HG02763 (cell line): Measurements from ENCODE around the gene TPD52L2.
"Not testable (repeated sequence)": the region's sequence is repeated elsewhere in the genome, so short reads cannot be mapped to it uniquely, and the experiment has no call there.

Experiments used
- ATAC-seq: cut with Tn5 transposase; IDR thresholded peaks from one replicate; pipeline ENCODE4 v1.9.1; 2021; ENCODE audit warnings: mild to moderate bottlenecking, moderate library complexity; ENCODE audit not compliant: unreplicated experiment

The TPD52L2 gene

DNA sequence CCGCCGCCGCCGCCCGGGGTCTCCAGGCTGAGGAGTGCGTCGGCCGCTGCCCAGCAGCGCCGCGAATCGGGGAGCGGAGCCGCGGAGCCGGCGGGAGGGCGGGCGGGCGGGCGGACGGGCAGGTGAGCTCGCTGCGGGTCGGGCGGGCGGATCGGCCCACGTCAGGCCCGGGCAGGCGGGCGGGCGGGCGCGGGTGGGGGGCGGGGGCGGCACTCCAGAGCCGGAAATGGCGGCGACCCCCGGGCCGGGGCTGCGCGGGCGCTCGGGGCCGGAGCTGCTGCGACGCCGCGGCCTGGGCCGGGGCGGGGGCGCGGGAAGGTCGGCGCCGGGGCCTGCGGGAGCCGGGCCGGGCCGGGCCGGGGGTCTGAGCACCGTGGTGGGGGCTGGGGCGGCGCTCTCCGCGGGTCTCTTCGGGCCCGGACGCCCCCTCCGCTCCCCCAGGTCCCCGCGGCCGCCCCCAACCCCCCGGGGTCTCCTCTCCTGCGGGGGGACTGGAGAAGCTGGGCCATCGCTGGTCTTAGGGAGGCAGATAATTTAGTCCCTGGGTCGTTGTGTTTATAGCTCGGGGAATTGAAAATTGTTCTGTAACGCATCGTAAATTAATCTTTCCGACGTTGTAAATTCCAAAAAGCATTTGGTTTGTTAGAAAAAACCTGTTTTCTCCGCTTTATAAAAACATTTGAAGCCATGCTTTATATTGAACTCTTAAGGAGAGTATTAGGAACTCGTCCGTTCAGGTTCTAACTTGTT lies 30.3 kb downstream of the TPD52L2 start:
- ATAC-seq: peak; percentile 13

DNA sequence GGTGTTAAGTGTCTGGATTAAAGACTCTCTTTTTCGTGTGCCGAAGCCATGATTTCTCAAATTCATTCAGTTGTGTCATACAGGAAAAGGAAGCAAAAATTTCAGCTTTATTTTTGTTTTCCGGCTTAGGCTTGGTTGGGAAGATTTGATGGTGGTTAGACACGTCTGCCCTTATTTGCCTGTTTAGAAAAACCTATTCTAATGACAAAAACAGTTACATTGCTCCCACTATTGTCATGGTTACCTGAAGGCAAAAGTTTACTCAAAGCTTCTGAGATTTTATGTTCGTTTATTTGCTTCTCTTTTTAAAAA lies 30.8 kb downstream of the TPD52L2 start:
- ATAC-seq: no peak

DNA sequence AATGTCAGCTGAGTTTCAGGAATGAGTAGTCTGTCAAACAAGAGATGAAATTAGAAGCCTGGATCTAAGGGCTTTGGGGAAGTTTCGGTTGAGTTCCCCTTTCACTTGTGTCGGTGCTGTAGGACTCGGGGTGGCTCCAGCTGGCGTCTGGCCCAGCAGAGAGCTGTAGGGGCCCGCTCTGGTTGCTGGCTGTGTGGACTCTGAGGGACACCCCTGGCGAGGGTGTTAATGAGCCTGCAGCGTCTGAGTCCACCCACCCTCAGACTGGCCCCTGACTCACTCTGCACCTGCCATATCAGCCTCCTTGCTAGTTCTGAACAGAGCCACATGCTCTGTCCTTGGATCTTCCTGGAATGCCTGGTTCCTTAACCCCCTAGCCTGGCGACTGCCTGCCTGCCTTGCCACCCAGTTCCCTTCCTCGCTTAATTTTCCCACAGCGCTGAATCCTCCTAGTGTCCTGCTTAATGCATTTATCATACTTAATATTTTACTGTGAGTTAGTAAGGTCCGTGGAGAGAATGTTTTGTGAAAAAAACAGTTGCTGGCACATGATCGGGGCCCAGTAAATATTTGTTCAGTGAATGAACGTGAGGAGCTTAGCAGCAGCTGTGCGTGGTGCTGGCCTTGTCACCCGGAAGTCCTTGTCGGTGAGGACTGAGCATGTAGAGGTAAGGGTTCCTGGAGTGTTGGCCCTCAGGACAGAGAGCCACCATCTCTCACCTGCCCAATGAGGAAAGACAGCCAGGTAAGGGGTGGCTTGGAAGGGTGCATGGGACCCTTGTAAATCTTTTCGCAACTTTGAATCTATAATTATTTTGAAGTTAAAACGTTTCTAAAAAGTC lies 31.4 kb downstream of the TPD52L2 start:
- no peak for ATAC-seq

DNA sequence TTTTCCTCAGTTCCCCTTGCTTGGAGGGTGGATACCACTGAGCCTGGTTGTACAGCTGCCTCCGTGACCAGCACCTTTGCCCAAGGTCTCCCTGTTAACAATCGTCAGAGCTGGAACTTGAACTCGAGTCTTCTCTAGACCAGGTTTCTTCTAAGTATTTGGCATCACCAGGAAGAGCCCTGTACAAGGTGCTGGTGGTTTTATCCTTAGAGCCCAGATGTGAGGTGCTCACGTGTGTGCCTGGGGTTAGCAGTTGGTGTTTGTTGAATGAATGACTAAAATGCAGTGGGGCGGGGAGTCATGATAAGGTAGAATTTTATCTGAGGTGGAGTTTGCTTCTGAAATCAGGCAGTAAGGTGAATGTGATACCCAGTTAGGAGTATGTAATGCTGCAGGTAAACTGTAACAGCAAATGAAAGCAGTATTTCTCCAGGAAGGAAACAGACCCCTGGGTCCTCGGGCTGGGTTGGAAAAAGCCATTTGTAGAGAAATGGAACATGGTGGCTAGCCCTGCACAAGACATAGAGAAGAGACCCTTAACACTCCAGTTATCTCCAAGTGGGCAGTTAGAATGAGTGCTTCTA lies 33.0 kb downstream of the TPD52L2 start:
- no peak for ATAC-seq

DNA sequence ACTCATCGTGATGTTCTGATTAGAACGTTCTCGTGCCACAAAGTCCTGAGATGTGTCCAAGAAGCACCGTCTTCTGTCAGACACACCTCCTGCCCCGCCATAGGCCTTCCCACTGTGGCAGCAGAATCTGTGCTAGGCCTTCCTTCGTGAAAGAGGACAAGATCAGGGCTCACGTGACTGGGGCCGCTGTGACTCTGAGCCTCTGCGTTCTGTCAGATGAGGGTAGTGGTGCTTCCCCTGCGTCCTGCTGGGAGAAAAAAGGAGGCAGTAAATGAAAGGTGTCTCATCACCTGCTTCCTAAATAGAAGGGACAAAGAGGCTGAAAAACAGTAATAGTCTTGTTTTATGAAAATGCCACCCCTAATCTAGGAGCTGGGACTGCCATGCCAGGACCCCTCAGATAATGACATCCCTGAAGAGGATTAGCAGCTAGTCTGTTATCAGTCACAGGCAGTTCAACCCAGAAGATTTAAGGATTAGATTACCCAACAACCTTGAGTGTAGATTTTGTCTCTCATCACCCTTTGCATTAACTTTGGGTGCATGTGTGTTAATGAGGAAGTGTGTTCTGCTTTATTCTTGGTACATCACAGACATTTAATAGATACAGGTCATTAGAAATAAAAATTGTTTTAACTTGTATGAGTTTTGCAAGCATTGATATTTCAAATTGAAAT lies 34.0 kb downstream of the TPD52L2 start:
- ATAC-seq: no peak

DNA sequence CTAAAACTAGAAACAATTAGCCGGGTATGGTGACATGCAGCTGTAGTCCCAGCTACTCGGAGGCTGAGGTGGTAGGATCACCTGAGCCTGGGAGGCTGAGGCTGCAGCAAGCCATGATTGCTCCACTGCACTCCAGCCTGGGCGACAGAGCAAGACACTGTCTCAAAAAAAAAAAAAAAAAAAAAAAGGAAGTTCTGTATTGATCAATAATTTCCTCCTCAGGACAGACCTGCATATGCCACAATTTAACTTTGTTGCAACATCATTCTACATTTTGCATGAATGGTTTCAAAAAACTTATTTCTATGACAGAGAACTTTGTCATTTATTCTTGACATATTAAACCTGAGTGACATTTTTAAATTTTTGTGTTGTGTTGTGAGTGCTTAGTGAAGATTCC lies 35.3 kb downstream of the TPD52L2 start:
- ATAC-seq: no peak

DNA sequence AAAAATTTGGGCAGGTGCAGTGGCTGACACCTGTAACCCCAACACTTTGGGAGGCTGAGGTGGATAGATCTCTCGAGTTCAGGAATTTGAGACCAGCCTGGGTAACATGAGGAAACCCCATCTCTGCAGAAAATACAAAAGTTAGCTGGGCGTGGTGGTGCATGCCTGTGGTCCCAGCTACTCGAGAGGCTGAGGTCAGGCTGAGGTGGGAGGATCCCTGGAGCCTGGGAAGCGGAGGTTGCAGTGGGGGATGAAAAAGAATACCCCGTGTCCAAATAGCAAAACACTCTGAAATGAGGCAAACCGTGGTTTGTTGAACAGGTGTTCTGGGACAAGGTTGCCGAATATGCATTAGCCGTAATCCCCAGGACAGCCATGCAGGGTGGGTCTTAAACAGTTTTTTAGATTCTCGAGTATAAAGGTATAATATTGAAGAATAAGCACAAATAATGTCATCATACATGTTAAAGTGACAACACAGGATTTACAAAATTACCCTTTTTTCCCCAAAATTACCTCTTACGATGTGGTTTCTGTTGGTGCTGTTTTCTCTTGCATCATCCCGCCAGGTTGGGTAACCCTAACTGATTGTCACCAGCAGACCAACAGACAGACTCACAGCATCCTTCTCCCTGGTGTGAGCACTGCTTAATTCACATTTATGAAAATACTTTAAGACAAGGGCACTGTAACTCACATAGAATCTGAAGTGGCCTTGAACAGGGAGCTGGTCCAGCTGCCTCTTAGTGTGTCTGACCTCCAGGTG lies 38.9 kb downstream of the TPD52L2 start:
- no peak for ATAC-seq

DNA sequence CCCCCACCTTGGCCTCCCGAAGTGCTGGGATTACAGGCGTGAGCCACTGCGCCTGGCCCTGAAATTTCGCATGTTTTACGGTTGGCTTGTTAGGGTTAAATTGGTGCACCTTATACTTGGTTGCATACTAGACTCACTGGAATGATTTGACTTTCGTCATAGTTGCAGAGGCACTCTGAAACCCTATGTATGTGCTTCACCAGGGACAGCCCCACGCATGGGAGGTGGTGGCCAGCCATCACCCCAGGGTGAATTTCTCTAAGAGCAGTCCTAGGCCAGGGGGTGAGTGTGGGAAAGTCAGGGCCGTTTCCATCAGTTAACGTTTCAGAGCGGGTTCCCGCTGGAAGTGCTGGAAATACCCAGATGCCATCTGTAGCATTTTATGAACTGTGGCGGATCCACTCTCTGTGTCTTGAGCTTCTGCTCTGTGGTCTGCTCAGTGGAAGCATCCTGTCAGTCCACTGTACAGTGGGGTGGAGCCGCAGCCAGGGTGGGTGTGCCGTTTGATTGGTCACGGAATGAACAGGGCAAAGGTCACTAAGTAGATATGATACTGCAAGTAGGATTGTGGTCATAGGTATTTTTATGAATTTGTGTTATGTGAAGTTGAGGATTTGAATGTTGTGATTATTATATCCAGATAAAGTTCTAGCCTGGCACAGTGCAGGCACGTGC lies 43.1 kb downstream of the TPD52L2 start:
- ATAC-seq: no peak

DNA sequence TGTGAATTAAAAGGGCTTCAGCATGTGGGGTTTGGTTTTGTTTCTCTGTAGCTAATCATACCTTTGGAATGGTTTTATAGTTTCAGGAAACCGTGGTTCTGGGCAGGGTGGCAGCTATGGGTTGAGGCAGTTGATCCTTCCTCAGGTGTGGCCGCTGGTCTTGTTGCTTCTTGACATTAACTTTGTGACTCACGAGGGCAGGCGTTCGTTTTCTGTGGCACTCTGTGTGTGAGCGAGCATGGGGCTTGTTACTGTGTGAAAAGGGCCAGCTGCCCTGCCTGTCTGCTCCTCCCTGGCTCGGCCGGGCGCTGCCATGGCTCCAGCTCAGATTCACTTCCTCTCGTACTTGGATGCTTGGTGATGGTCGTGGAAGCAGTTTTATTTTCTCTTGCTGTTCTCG lies 46.1 kb downstream of the TPD52L2 start:
- no peak for ATAC-seq

DNA sequence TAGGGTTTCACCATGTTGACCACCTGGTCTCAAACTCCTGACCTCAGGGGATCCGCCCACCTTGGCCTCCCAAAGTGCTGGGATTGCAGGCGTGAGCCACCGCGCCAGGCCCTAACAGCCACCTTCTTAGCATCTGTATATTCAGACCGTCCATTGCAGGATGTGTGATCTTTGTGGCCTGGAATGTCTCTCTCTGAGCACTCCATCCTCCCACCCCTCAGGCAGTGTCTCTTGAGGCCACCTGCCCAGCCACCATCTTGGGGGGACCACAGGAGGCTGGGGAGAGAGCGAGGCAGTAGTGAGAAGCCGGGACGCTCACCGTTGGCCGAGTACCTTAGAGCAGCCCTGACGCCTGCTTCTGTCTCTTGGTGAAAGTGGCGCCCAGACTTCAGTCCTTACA lies 48.7 kb downstream of the TPD52L2 start:
- no peak for ATAC-seq

DNA sequence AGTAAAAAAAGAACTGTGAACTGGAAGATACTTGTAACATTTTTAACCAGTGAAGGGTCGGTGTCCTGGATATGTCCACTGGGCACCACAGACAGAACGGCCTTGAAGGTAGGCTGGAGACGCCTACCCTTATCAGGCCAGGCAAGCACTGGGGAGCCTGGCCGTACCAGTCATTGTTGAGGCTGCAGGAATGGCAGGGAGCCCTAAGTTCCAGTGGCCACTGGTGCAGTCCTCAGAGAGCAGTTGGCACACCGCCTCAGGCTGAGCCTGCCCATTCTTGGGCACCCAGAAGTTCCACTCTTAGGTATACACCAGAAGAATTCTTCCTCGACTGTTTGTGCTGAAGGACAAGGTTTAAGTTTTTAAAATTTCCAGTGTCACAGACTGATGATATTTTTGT lies 50.4 kb downstream of the TPD52L2 start:
- no peak for ATAC-seq

DNA sequence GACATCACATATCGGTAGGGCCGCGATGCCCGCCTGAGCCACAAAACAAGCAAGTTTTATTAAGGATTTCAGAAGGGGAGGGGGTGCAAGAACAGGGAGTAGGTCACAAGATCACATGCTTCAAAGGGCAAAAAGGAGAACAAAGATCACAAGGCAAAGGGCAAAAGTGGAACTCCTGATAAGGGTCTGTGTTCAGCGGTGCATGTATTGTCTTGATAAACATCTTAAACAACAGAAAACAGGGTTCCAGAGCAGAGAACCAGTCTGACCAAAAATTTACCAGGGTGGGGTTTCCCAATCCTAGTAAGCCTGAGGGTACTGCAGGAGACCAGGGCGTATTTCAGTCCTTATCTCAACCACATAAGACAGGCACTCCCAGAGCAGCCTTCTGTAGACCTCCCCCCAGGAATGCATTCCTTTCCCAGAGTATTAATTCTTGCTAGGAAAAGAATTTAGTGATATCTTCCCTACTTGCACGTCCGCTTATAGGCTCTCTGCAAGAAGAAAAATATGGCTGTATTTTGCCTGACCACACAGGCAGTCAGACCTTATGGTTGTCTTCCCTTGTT lies 51.4 kb downstream of the TPD52L2 start:
- ATAC-seq: not testable (repeated sequence)

DNA sequence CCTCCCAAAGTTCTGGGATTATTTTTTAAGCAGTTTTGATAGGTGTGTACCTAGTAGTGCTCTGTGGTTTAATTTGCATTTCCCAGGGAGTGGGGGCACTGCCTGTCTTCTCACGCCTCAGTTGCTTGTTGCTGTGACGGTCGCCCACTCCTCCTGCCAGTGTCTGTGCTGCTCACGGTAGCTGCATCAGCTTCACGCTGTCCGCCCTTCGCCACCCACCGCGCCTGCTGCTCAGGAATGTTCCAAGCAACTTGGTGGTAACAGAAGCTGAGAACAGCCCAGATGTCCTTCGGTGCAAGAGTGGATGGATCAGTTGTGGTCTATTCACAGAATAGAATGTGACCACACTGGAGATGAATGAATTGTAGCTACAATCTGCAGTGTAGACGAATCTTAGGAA lies 52.7 kb downstream of the TPD52L2 start:
- no peak for ATAC-seq

DNA sequence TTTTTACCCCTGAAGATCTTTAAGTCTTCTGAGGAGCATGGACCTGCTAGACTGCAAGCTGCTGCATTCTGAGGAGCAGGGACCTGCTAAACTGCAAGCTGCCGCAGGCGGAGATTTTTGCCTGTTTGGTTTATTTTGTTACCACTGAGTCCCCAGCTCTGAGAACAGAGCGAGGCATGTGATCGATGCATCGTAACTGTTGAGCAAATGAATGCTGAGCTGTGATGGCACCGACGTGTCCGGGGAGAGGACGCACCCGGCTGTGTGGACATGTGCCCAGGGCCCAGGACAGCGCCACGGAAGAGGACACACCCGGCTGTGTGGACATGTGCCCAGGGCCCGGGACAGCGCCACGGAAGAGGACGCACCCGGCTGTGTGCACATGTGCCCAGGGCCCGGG lies 54.1 kb downstream of the TPD52L2 start:
- ATAC-seq: no peak

DNA sequence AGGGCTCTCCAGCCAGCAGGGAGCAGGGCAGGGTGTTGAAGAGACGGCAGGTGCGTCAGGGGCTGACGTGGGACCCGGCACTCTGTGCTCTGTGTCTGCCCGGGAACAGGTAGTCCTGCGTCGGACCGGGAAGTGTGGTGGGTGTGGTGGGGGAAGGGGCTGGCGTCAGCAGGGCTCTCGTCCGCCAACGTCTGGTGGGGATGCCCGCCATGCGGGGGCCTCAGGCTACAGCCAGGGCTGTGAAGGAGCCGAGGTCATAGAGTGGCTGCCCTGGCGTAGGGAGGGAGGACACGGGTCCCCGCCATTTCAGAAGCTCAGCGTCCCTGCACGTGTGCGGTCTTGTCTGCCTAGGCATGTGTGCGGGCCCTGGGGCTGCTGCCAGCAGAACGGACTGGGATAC lies 55.2 kb downstream of the TPD52L2 start:
- ATAC-seq: no peak

DNA sequence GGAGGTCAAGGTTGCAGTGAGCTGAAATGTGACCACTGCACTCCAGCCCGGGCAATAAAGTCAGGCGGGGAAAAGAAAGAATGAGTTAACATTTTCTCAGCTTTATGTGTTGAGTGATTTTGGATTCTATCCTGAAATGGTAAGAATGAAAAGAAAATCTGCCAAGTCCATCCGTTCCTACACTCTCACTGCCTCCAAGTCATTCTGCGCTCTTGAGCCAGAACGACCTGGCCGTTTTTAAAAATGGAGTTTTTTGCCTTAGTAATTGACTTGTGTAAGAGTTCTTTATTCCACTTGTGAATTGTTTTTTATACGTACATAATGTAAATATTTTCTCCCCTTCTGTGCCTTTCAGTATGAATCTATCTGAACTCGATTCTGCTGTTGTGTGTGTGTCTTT lies 58.6 kb downstream of the TPD52L2 start:
- ATAC-seq: no peak

DNA sequence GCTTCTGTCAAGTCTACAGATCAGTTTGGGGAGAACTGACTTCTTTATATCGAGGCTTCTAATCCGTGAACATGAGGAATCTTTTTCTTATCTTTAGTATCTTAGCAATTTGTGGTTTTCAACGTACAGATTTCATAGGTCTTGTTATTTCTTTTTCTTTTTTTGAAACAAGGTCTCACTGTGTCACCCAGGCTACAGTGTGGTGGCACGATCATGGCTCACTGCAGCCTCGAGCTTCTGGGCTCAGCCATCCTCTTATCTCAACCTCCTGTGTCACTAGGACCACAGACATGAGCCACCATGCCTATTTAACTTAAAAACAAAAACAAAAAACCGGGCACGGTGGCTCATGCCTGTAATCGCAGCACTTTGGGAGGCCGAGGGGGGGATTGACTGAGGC lies 59.2 kb downstream of the TPD52L2 start:
- ATAC-seq: no peak

DNA sequence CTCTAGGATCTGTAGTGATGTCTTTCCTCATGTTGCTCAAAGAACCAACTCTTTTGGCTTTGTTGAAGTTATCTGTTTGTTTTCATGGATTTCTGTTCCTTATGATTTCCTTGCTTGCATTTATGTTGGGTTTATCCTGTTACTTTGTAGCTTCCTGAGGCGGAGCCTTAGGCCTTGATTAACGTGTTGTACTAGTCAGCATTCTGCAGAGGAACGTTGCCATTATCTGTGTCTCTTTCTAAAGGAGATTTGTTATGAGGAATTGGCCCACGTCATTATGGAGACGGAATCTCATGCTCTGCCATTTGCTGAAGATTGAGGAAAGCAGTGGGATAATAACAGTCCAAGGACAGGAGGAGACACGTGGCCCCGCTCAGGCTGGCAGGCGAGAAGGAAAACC lies 61.2 kb downstream of the TPD52L2 start:
- ATAC-seq: no peak

DNA sequence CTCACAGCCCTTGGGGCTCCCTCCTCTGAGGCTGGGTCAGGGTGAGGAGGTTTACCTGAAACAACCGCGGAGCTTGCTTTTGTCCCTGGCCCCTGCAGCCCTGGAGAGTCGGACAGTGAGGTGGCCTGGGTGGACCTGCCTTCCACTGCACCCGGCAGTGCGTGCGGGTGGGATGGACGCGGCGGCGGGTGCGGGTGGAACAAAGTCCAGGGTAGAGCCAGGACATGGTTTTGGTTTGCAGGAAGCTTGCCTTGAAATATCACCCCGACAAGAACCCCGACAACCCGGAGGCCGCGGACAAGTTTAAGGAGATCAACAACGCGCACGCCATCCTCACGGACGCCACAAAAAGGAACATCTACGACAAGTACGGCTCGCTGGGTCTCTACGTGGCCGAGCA lies 64.0 kb downstream of the TPD52L2 start:
- ATAC-seq: no peak

DNA sequence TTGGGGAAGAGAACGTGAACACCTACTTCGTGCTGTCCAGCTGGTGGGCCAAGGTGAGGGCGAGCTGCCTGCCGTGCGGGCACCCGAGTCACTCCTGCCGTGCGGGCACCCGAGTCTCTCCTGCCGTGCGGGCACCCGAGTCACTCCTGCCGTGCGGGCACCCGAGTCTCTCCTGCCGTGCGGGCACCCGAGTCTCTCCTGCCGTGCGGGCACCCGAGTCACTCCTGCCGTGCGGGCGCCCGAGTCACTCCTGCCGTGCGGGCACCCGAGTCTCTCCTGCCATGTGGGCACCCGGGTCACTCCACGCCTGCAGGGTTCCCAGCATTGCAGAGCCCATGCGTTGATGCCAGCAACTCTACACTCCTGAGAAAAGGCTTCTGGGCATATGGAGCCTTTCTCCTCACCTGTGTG lies 64.4 kb downstream of the TPD52L2 start:
- not testable (repeated sequence) for ATAC-seq
